ENCODE data around the gene RABL6. TPM values are rescaled to one million over a fixed set of nuclear protein-coding genes. Genes with fewer than 3 reads are reported as not detected.
A peak's percentile ranks its signal among the peaks of the same experiment; 100 is the strongest.

Gene RABL6
- total RNA-seq, 1 donor from 2014 or later, result 198 TPM

DNA sequence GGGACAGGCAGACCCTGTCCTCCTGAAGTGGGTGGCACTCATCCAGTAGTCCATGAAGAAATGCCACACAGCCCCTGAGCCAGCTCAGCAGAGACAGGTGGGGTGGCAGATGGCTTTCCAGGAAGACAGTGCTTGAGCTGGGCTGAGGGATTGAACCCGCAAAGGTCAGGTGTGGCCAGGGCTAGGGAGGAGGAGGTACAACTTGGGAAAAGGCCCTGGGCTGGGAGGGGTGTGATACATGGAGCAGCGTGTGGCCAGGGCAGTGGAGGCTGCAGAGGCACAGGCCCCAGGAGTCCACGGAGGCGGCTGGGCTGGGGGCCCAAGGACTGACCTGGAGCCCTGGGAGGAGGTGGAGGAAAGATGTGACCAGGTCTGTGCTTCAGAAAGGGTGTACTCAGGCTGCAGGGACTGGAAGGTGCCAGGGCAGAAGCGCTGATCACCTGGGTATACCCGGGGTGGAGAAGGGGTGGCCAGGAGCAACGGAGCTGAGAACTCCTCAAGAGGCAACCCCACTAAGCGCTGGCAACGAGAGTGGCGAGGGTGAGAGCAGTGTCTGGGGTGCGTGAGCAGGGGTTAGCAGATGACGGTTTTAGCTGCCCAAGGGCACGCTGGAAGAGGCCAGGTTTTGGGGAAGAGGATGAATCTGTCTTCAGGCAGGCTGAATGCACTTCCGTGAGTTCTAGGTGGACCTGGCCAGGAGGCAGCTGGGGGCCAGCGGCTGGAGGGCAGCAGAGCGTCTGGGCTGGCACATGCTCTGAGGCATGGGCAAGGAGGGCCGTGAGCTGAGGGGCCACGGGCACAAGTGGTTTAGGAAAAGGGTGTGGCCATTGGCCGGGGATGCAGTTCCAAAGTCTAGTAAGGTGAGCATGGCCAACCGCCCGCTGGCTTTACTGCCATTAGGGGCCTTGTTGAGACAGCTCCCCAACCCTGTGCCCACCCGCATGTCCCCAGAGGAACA is 3.9 kb upstream of the RABL6 start:
- Mint-ChIP-seq H3K4me1 (peaks cover 13% of the 10 kb centered on the region), H3K36me3 (ENCODE audit: low read depth) (peaks cover 7% of the 10 kb centered on the region), H3K9me3 (no peaks in the 10 kb centered on the region), H3K4me3 (peak overlapping the region; percentile 81), H3K27ac (ENCODE audit: unreplicated experiment) (no peak overlapping the region), H3K27me3 (ENCODE audit: low read depth) (peaks cover 36% of the 10 kb centered on the region)
- no peak for DNase-seq (ENCODE audit: low read depth, low spot score)
- TF ChIP-seq, protein P1, sequence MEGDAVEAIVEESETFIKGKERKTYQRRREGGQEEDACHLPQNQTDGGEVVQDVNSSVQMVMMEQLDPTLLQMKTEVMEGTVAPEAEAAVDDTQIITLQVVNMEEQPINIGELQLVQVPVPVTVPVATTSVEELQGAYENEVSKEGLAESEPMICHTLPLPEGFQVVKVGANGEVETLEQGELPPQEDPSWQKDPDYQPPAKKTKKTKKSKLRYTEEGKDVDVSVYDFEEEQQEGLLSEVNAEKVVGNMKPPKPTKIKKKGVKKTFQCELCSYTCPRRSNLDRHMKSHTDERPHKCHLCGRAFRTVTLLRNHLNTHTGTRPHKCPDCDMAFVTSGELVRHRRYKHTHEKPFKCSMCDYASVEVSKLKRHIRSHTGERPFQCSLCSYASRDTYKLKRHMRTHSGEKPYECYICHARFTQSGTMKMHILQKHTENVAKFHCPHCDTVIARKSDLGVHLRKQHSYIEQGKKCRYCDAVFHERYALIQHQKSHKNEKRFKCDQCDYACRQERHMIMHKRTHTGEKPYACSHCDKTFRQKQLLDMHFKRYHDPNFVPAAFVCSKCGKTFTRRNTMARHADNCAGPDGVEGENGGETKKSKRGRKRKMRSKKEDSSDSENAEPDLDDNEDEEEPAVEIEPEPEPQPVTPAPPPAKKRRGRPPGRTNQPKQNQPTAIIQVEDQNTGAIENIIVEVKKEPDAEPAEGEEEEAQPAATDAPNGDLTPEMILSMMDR (conservative IDR thresholded peaks at IDR 0.05), result no peak

DNA sequence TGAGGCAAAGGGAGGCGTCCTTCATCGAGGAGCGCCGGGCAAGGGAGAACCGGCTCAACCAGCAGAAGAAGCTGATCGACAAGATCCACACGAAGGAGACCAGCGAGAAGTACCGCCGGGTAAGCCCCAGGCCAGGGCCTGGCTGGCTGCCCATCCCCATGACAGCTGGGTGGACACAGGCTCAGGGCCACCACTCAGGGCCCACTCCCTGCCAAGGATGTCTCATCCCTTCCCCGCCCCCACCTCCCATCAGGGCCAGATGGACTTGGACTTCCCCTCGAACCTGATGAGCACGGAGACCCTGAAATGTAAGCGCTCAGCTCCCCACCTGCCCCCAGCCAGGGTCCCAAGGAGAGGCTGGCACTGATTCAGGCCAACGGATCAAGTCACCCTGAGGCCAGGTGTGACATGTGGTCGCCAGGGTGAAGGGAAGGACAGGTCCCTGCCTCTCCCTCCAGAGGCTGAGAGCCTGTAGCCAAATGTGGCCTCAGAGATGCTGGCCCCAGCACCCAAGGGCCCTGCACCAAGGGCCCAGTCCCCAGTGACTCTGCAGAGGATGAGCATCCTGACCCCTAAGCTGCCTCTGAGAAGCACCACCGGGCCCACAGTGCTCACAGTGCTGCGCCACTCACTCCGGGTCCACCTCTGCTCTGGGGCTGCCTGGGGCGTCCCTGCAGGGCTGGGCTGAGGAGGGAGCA is 3.1 kb upstream of the RABL6 start:
- H3K27ac Mint-ChIP-seq (ENCODE audit: unreplicated experiment), result no peak overlapping the region
- TF ChIP-seq, protein P1 (conservative IDR thresholded peaks at IDR 0.05), result no peak
- H3K4me3 Mint-ChIP-seq, result peak overlapping the region; percentile 81
- H3K27me3 Mint-ChIP-seq (ENCODE audit: low read depth), result peaks cover 31% of the 10 kb centered on the region
- peaks cover 8% of the 10 kb centered on the region for H3K36me3 Mint-ChIP-seq (ENCODE audit: low read depth)
- no peaks in the 10 kb centered on the region for H3K9me3 Mint-ChIP-seq
- peaks cover 21% of the 10 kb centered on the region for H3K4me1 Mint-ChIP-seq
- no peak for DNase-seq (ENCODE audit: low read depth, low spot score)

DNA sequence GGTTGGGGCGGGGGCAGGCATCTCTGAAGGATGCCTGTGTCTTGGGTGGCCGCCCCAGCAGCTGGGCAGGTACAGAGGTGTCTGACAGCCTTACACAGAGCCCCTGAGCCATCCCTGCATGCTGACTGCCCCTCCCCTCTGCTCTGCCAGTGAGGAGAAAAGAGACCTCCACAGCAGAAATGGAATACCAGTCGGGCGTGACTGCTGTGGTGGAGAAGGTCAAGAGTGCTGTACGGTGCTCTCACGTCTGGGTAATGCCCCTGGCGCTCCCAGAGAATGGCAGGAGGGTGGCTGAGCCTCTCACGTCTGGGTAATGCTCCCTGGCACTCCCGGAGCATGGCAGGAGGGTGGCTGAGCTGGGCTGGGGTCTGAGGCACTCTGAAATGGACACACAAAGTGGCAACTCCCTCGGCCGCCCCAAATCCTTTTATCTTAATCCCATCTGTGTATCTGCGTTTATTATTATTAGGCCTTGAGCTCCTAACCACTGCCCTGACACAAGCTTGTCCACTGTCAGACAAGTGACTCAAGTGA is 2.5 kb upstream of the RABL6 start:
- peaks cover 13% of the 10 kb centered on the region for H3K36me3 Mint-ChIP-seq (ENCODE audit: low read depth)
- peaks cover 29% of the 10 kb centered on the region for H3K27me3 Mint-ChIP-seq (ENCODE audit: low read depth)
- DNase-seq (ENCODE audit: low read depth, low spot score), result no peak
- peak overlapping the region; percentile 84 for H3K4me3 Mint-ChIP-seq
- no peaks in the 10 kb centered on the region for H3K9me3 Mint-ChIP-seq
- no peak overlapping the region for H3K27ac Mint-ChIP-seq (ENCODE audit: unreplicated experiment)
- peaks cover 24% of the 10 kb centered on the region for H3K4me1 Mint-ChIP-seq
- TF ChIP-seq, protein P1 (conservative IDR thresholded peaks at IDR 0.05), result no peak

DNA sequence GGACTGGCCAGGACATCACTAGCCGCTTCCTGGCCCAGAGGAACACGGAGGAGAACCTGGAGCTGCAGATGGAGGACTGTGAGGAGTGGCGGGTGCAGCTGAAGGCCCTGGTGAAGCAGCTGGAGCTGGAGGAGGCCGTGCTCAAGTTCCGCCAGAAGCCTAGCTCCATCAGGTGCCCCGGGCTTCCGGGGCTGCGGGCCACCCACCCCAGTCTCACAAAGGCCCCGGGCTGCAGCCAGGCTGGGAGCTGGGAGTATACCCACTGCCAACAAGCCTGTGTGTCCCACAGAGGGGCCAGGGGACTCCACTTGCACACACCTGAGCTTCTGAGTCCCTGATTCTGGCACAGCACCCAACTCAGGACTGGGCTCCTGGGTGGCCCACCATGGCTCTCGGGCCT is 1.7 kb upstream of the RABL6 start:
- Mint-ChIP-seq H3K4me3 (peak overlapping the region; percentile 90), H3K27ac (ENCODE audit: unreplicated experiment) (no peak overlapping the region), H3K9me3 (no peaks in the 10 kb centered on the region), H3K27me3 (ENCODE audit: low read depth) (peaks cover 21% of the 10 kb centered on the region), H3K4me1 (peaks cover 20% of the 10 kb centered on the region), H3K36me3 (ENCODE audit: low read depth) (peaks cover 15% of the 10 kb centered on the region)
- TF ChIP-seq, protein P1 (conservative IDR thresholded peaks at IDR 0.05), result no peak
- DNase-seq (ENCODE audit: low read depth, low spot score), result no peak

DNA sequence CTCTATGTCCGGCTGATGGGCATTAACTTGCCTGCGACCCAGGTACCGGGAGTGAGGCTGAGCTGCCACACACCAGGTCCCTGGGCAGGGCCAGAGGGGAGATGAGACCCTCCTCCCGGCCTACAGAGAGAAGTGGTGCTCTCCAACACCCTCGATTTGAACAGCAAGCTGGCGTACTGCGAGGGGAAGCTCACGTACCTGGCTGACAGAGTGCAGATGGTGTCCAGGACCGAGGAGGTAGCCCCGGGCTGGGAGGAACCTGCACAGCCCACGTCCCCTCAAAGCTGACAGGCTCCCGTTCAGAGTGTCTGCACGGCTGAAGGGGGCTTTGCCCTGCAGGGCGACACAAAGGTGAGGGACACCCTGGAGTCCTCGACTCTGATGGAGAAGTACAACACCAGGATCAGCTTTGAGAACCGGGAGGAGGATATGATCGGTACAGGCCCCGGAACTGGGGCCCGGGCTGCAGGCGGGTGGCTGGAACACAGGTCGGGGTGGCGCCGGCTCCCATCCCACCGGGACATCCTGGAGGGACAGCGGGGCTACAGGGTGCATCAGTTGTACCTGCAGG is 1.0 kb upstream of the RABL6 start:
- H3K27ac Mint-ChIP-seq (ENCODE audit: unreplicated experiment), result no peak overlapping the region
- peak overlapping the region; percentile 90 for H3K4me3 Mint-ChIP-seq
- no peak for DNase-seq (ENCODE audit: low read depth, low spot score)
- TF ChIP-seq, protein P1 (conservative IDR thresholded peaks at IDR 0.05), result no peak
- peaks cover 21% of the 10 kb centered on the region for H3K4me1 Mint-ChIP-seq
- peaks cover 14% of the 10 kb centered on the region for H3K27me3 Mint-ChIP-seq (ENCODE audit: low read depth)
- no peaks in the 10 kb centered on the region for H3K9me3 Mint-ChIP-seq
- peaks cover 15% of the 10 kb centered on the region for H3K36me3 Mint-ChIP-seq (ENCODE audit: low read depth)

All from neural crest cell (in vitro differentiated cells).